ENCODE results near the gene FAM3A.

Gene FAM3A

GRCh38 chrX:154489182-154489581, 26.9 kb downstream of the FAM3A start:
- in situ Hi-C loops (cut with HindIII; ENCODE audit: low pct_ligation_motif_present, low sequenced_read_pairs) = no loop called here
- TF ChIP-seq CTCF (IDR thresholded peaks at IDR 0.05; ENCODE audit: low read depth, low read length, missing control alignments) = no peak
- no peak overlapping the region for H3K4me3 ChIP-seq (ENCODE audit: low read depth, low read length)

GRCh38 chrX:154488336-154489075, 27.5 kb downstream of the FAM3A start:
- DNase-seq = no peak
- Histone ChIP-seq H3K4me3 (ENCODE audit: low read depth, low read length) (no peak overlapping the region), H3K27ac (no peak overlapping the region), H3K36me3 (replicated peaks) (no peaks in the 10 kb centered on the region), H3K27me3 (replicated peaks) (no peaks in the 10 kb centered on the region)
- no peak for TF ChIP-seq CTCF (IDR thresholded peaks at IDR 0.05; ENCODE audit: low read depth, low read length, missing control alignments)
- in situ Hi-C loops (cut with HindIII; ENCODE audit: low pct_ligation_motif_present, low sequenced_read_pairs) = no loop called here

More at GRCh38 chrX:154489182-154489581, 26.9 kb downstream of the FAM3A start:
- no peaks in the 10 kb centered on the region for H3K27me3 ChIP-seq (replicated peaks)
- no peak for DNase-seq
- H3K27ac ChIP-seq = no peak overlapping the region
- H3K36me3 ChIP-seq (replicated peaks) = no peaks in the 10 kb centered on the region

- Histone ChIP-seq H3K36me3 (replicated peaks) (no peaks in the 10 kb centered on the region), H3K27ac (no peak overlapping the region)
- in situ Hi-C loops (cut with HindIII; ENCODE audit: low pct_ligation_motif_present, low sequenced_read_pairs) = no loop called here
Observed at GRCh38 chrX:154487518-154488290, 28.3 kb downstream of the FAM3A start.

GRCh38 chrX:154486396-154487207, 29.4 kb downstream of the FAM3A start, which contains the start of gene UBL4A:
Gene UBL4A, minus strand, starts transcription at chrX:154486615. Its CDS starts 31 bp downstream, at chrX:154486584.
- Histone ChIP-seq H3K27me3 (replicated peaks) (no peaks in the 10 kb centered on the region), H3K27ac (peak within 1 kb of the TSS; percentile 23), H3K36me3 (replicated peaks) (no peaks in the 10 kb centered on the region), H3K4me3 (ENCODE audit: low read depth, low read length) (peak within 1 kb of the TSS; percentile 60)
- in situ Hi-C loops (cut with HindIII; ENCODE audit: low pct_ligation_motif_present, low sequenced_read_pairs) = no loop called here
- DNase-seq = no peak
- TF ChIP-seq CTCF (IDR thresholded peaks at IDR 0.05; ENCODE audit: low read depth, low read length, missing control alignments) = no peak

More at GRCh38 chrX:154487518-154488290, 28.3 kb downstream of the FAM3A start:
- no peak overlapping the region for H3K4me3 ChIP-seq (ENCODE audit: low read depth, low read length)
- DNase-seq = no peak
- no peak for TF ChIP-seq CTCF (IDR thresholded peaks at IDR 0.05; ENCODE audit: low read depth, low read length, missing control alignments)
- H3K27me3 ChIP-seq (replicated peaks) = no peaks in the 10 kb centered on the region

- no peak for DNase-seq
- Histone ChIP-seq H3K4me3 (ENCODE audit: low read depth, low read length) (peak overlapping the region; percentile 60), H3K27ac (peak overlapping the region; percentile 23), H3K27me3 (replicated peaks) (no peaks in the 10 kb centered on the region), H3K36me3 (replicated peaks) (no peaks in the 10 kb centered on the region)
- no peak for TF ChIP-seq CTCF (IDR thresholded peaks at IDR 0.05; ENCODE audit: low read depth, low read length, missing control alignments)
- in situ Hi-C loops (cut with HindIII; ENCODE audit: low pct_ligation_motif_present, low sequenced_read_pairs) = no loop called here
Observed at GRCh38 chrX:154486052-154486395, 30.0 kb downstream of the FAM3A start.

Measured in brain microvascular endothelial cell (primary cell).